ENCODE data around the gene ANO7. TPM values are rescaled to one million over a fixed set of nuclear protein-coding genes. Genes with fewer than 3 reads are reported as not detected.

Gene ANO7
- total and polyA plus RNA-seq, 2 donors (not counting 1 experiment from before 2014, with no cell fraction given): 0.64 to 1.8 TPM

DNA sequence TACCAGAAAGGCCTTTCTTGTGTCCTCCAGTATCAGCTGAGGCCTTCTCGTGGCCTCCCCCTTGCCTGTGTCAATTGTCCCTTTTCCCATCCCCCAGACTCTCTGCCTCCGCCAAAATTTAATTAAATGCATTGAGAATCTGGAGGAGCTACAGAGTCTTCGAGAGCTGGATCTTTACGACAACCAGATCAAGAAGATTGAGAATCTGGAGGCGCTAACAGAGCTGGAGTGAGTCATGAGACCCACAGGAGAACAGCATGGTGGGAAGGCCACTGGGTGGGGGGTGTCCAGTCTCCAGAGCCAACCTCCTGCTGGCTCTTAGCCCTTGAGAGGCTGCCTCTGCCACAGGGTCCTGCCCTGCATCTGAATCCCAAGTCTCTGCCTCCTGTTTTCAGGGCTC is 29.4 kb upstream of the ANO7 start:
- H3K27ac Mint-ChIP-seq: no peak overlapping the region
- Histone ChIP-seq H3K4me3 (ENCODE audit: control extremely low read depth in 1 of 5, extremely low read depth in 1 of 5, insufficient read depth in 1 of 5, low read depth in 2 of 5, low read length in 4 of 5) (no peak overlapping the region), H3K4me2 (replicated peaks; ENCODE audit: low read depth, low read length, poor library complexity, severe bottlenecking) (no peak overlapping the region), H3K36me3 (replicated peaks in 1 of 2; ENCODE audit: control extremely low read depth in 1 of 2, control insufficient read depth in 1 of 2, extremely low read depth in 1 of 2, insufficient read depth in 2 of 2, low read length in 1 of 2) (peaks cover 0 to 63% of the 10 kb centered on the region in 2 experiments), H4K20me1 (ENCODE audit: control insufficient read depth, insufficient read depth, low read length, poor library complexity, severe bottlenecking) (peaks cover 7% of the 10 kb centered on the region), H3K4me1 (ENCODE audit: control insufficient read depth in 2 of 2, insufficient read depth in 2 of 2, low read length in 2 of 2) (no peaks in the 10 kb centered on the region), H3K27me3 (replicated peaks in 1 of 4; ENCODE audit: control extremely low read depth in 1 of 4, control insufficient read depth in 3 of 4, insufficient read depth in 4 of 4, low read length in 3 of 4) (no peaks in the 10 kb centered on the region), H3K79me2 (ENCODE audit: control insufficient read depth, insufficient read depth, low read length) (no peaks in the 10 kb centered on the region), H3K27ac (ENCODE audit: low read length in 2 of 2) (no peak overlapping the region), H2AFZ (ENCODE audit: insufficient read depth, low read depth, low read length, poor library complexity, severe bottlenecking) (no peak overlapping the region), H3K9me3 (ENCODE audit: control extremely low read depth in 1 of 3, control insufficient read depth in 2 of 3, insufficient read depth in 1 of 3, low read length in 2 of 3) (no peaks in the 10 kb centered on the region), H3K9ac (ENCODE audit: low read length) (no peak overlapping the region)
- intact Hi-C loops (cut with micrococcal nuclease): no loop called here
- no peak overlapping the region for H3K4me3 Mint-ChIP-seq
- H3K9me3 Mint-ChIP-seq (ENCODE audit: insufficient read depth): no peaks in the 10 kb centered on the region
- no peak for TF ChIP-seq EZH2 (IDR thresholded peaks at IDR 0.05; ENCODE audit: borderline replicate concordance, insufficient read depth, low read depth, low read length, poor library complexity, severe bottlenecking)
- TF ChIP-seq, protein P1, sequence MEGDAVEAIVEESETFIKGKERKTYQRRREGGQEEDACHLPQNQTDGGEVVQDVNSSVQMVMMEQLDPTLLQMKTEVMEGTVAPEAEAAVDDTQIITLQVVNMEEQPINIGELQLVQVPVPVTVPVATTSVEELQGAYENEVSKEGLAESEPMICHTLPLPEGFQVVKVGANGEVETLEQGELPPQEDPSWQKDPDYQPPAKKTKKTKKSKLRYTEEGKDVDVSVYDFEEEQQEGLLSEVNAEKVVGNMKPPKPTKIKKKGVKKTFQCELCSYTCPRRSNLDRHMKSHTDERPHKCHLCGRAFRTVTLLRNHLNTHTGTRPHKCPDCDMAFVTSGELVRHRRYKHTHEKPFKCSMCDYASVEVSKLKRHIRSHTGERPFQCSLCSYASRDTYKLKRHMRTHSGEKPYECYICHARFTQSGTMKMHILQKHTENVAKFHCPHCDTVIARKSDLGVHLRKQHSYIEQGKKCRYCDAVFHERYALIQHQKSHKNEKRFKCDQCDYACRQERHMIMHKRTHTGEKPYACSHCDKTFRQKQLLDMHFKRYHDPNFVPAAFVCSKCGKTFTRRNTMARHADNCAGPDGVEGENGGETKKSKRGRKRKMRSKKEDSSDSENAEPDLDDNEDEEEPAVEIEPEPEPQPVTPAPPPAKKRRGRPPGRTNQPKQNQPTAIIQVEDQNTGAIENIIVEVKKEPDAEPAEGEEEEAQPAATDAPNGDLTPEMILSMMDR (IDR thresholded peaks at IDR 0.05): no peak
- POLR2A ChIA-PET: no interaction called here
- peaks cover 10% of the 10 kb centered on the region for H3K4me1 Mint-ChIP-seq
- H3K27me3 Mint-ChIP-seq: no peaks in the 10 kb centered on the region
- no peak for ATAC-seq (ENCODE audit: low read depth)
- CTCF ChIA-PET: no interaction called here
- WGBS (ENCODE audit: insufficient coverage): 98% methylated on average over 5 of the region's 5 CpGs
- no peak for DNase-seq

DNA sequence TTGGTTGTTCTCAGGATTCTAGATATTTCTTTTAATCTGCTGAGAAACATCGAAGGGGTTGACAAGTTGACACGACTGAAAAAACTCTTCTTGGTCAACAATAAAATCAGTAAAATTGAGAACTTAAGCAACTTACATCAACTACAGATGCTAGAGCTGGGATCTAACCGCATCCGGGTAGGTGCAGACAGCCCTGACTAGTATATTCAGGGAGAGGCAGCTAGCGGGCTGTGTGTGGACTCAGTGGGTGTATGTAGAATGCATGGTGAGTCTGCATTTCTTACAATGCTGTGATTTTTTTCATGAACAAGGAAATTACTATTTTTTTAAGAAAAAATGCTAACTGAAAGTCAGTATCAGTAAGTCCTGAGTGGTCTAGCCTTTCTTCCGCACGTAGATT is 28.2 kb upstream of the ANO7 start:
- H3K27ac Mint-ChIP-seq: no peak overlapping the region
- peaks cover 0 to 63% of the 10 kb centered on the region in 2 experiments for H3K36me3 ChIP-seq (replicated peaks in 1 of 2; ENCODE audit: control extremely low read depth in 1 of 2, control insufficient read depth in 1 of 2, extremely low read depth in 1 of 2, insufficient read depth in 2 of 2, low read length in 1 of 2)
- POLR2A ChIA-PET: no interaction called here
- 100% methylated on average over 2 of the region's 7 CpGs for whole genome bisulfite sequencing (ENCODE audit: insufficient coverage)
- H4K20me1 ChIP-seq (ENCODE audit: control insufficient read depth, insufficient read depth, low read length, poor library complexity, severe bottlenecking): peaks cover 7% of the 10 kb centered on the region
- H2AFZ ChIP-seq (ENCODE audit: insufficient read depth, low read depth, low read length, poor library complexity, severe bottlenecking): no peak overlapping the region
- H3K27ac ChIP-seq (ENCODE audit: low read length in 2 of 2): no peak overlapping the region
- H3K27me3 ChIP-seq (replicated peaks in 1 of 4; ENCODE audit: control extremely low read depth in 1 of 4, control insufficient read depth in 3 of 4, insufficient read depth in 4 of 4, low read length in 3 of 4): no peaks in the 10 kb centered on the region
- H3K4me1 Mint-ChIP-seq: peaks cover 10% of the 10 kb centered on the region
- H3K4me2 ChIP-seq (replicated peaks; ENCODE audit: low read depth, low read length, poor library complexity, severe bottlenecking): no peak overlapping the region
- intact Hi-C loops (cut with micrococcal nuclease): no loop called here
- H3K9me3 ChIP-seq (ENCODE audit: control extremely low read depth in 1 of 3, control insufficient read depth in 2 of 3, insufficient read depth in 1 of 3, low read length in 2 of 3): no peaks in the 10 kb centered on the region
- CTCF ChIA-PET: no interaction called here
- TF ChIP-seq EZH2 (IDR thresholded peaks at IDR 0.05; ENCODE audit: borderline replicate concordance, insufficient read depth, low read depth, low read length, poor library complexity, severe bottlenecking): no peak
- TF ChIP-seq, protein P1 (IDR thresholded peaks at IDR 0.05): no peak
- no peaks in the 10 kb centered on the region for H3K9me3 Mint-ChIP-seq (ENCODE audit: insufficient read depth)
- H3K4me3 Mint-ChIP-seq: no peak overlapping the region
- no peak for ATAC-seq (ENCODE audit: low read depth)
- no peak overlapping the region for H3K9ac ChIP-seq (ENCODE audit: low read length)
- H3K4me3 ChIP-seq (ENCODE audit: control extremely low read depth in 1 of 5, extremely low read depth in 1 of 5, insufficient read depth in 1 of 5, low read depth in 2 of 5, low read length in 4 of 5): no peak overlapping the region
- H3K79me2 ChIP-seq (ENCODE audit: control insufficient read depth, insufficient read depth, low read length): no peaks in the 10 kb centered on the region
- no peaks in the 10 kb centered on the region for H3K27me3 Mint-ChIP-seq
- H3K4me1 ChIP-seq (ENCODE audit: control insufficient read depth in 2 of 2, insufficient read depth in 2 of 2, low read length in 2 of 2): no peaks in the 10 kb centered on the region
- no peak for DNase-seq

Data from B cell (primary cell).